ENCODE results near the gene SLC10A1. TPM values are rescaled to one million over a fixed set of nuclear protein-coding genes. Genes with fewer than 3 reads are reported as not detected.

Gene SLC10A1
- total RNA-seq, 2 experiments from 2014 or later, result not detected

- Histone ChIP-seq H3K9me2 (ENCODE audit: insufficient read depth, low read length) (no peaks in the 10 kb centered on the region), H3K4me1 (ENCODE audit: insufficient read depth, low read length, poor library complexity, severe bottlenecking) (no peaks in the 10 kb centered on the region), H3K79me2 (ENCODE audit: insufficient read depth, low read depth, low read length) (peaks cover 16% of the 10 kb centered on the region; the same call in 1 of the 2 replicates), H3K36me3 (ENCODE audit: insufficient read depth, low read length) (peaks cover 100% of the 10 kb centered on the region), H2AFZ (ENCODE audit: low read length) (no peak overlapping the region), H3K27ac (ENCODE audit: low read depth, low read length, poor library complexity, severe bottlenecking) (no peak overlapping the region), H3K9me3 (ENCODE audit: low read length) (no peaks in the 10 kb centered on the region), H3K4me3 (ENCODE audit: low read depth, low read length, poor library complexity, severe bottlenecking) (no peak overlapping the region), H4K20me1 (ENCODE audit: insufficient read depth, low read length) (peaks cover 20% of the 10 kb centered on the region; the same call in 1 of the 2 replicates), H3K4me2 (ENCODE audit: low read length) (no peak overlapping the region)
- BruUV-seq (replicated peaks), result no TSS peak
- ChIA-PET CTCF (ENCODE audit: unreplicated experiment) (no interaction called here), POLR2A (no interaction called here)
- no peak for DNase-seq (ENCODE audit: low spot score)
- TF ChIP-seq EZH2phosphoT487 (IDR thresholded peaks at IDR 0.05; ENCODE audit: borderline replicate concordance, low read depth, low read length) (no peak), CTCF (conservative IDR thresholded peaks at IDR 0.05; ENCODE audit: low read length) (no peak)
- intact Hi-C loops (cut with micrococcal nuclease; ENCODE audit: unreplicated experiment), result no loop called here
Observed at GRCh38 chr14:69775012-69775411, 22.0 kb downstream of the SLC10A1 start.

GRCh38 chr14:69773571-69774276, 23.3 kb downstream of the SLC10A1 start:
- no TSS peak for BruUV-seq (replicated peaks)
- POLR2A ChIA-PET, result interaction anchor here (0.6 to 0.9 kb wide), 2 partner anchors 18 to 739 kb away, joined by 3 to 5 read pairs; no protein-coding TSS in a partner anchor
- Histone ChIP-seq H3K4me2 (ENCODE audit: low read length) (no peak overlapping the region), H3K27ac (ENCODE audit: low read depth, low read length, poor library complexity, severe bottlenecking) (no peak overlapping the region), H3K4me3 (ENCODE audit: low read depth, low read length, poor library complexity, severe bottlenecking) (no peak overlapping the region), H4K20me1 (ENCODE audit: insufficient read depth, low read length) (peaks cover 23% of the 10 kb centered on the region; the same call in 1 of the 2 replicates), H3K9me2 (ENCODE audit: insufficient read depth, low read length) (no peaks in the 10 kb centered on the region), H3K36me3 (ENCODE audit: insufficient read depth, low read length) (peaks cover 100% of the 10 kb centered on the region), H3K9me3 (ENCODE audit: low read length) (no peaks in the 10 kb centered on the region), H2AFZ (ENCODE audit: low read length) (no peak overlapping the region), H3K4me1 (ENCODE audit: insufficient read depth, low read length, poor library complexity, severe bottlenecking) (peaks cover 3% of the 10 kb centered on the region), H3K79me2 (ENCODE audit: insufficient read depth, low read depth, low read length) (peaks cover 29% of the 10 kb centered on the region)
- DNase-seq (ENCODE audit: low spot score), result no peak
- intact Hi-C loops (cut with micrococcal nuclease; ENCODE audit: unreplicated experiment), result no loop called here
- CTCF ChIA-PET (ENCODE audit: unreplicated experiment), result no interaction called here
- TF ChIP-seq EZH2phosphoT487 (IDR thresholded peaks at IDR 0.05; ENCODE audit: borderline replicate concordance, low read depth, low read length), result no peak
- TF ChIP-seq CTCF (conservative IDR thresholded peaks at IDR 0.05; ENCODE audit: low read length), result no peak

Measured in OCI-LY7 (cell line).